ENCODE measurements around the gene RNU5D-1.

GRCh38 chr1:44698138-44698537 lies 32.8 kb downstream of the RNU5D-1 start:
- no peak for TF ChIP-seq CTCF (IDR thresholded peaks at IDR 0.05)
- TF ChIP-seq POLR2A (IDR thresholded peaks at IDR 0.05) = no peak

All from adrenal gland (tissue), 5 donors.